Glomerular endothelial cell (primary cell): Measurements from ENCODE around the gene PTPN13. TPM values are rescaled to one million over a fixed set of nuclear protein-coding genes. Genes with fewer than 3 reads are reported as not detected.

Source experiments
- DNase-seq: peaks from one replicate; pipeline ENCODE4 v3.0.0-alpha.2; 2011; ENCODE audit warnings: low read depth, low spot score; ENCODE audit errors: extremely low read depth
- total RNA-seq: library from RNA; depleted of rRNA; stranded (reverse); fragments of >200 nt; gene quantifications from 2 replicates; pipeline ENCODE4 v1.2.3, GENCODE V29; 2015

The PTPN13 gene
- total RNA-seq, 1 donor from 2014 or later: 3.0 TPM

DNA sequence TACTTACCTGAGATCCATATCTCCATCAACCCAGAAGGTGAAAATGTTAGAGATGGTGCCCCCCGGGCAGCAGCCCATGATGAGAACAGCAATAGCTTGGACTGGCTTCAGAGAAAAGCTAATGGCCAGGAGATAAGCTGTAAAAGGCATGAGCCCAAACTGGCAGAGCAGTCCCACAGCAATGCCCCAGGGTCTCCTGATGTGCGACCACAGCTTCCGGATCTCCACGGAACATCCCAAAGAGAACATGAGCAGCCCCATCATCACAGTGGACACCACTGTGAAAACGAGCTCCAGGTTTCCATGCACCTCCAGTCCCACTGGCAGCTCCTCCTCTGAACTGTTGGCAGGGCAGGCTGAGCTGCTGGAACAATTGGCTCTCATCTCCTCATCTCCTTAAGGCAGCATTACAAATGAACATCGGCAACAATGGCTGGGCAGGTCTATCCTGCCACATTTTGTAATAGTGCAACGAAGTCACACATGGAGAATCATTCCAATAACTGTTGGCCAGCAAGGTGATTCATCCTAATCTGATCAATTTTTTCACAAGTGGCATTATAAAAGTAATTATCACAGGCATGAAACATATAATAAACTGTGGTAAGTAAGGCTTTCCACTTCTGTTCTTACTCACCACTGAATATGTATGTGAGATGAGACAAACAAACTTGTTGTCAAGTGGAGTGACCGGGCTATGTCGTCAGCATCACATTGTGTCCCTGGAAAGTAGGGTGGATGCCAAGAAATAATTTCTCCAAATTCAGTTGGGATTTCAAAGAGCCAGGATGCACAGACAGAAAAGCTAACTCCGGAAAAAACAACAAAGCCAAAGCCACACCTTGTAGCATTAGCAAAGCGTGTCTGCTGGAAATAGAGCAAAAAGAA, 254.9 kb downstream of the PTPN13 start, which contains the start of gene SLC10A6:
Gene SLC10A6 (minus strand): TSS at position 653 of the 888 bp plus-strand sequence. CDS start 269 bp downstream, at position 384.
- no peak for DNase-seq

GRCh38 chr4:86853209-86853608, 259.1 kb downstream of the PTPN13 start:
- no peak for DNase-seq

- no peak for DNase-seq
These were observed 261.5 kb downstream of the PTPN13 start for GRCh38 chr4:86855572-86855971.

DNA sequence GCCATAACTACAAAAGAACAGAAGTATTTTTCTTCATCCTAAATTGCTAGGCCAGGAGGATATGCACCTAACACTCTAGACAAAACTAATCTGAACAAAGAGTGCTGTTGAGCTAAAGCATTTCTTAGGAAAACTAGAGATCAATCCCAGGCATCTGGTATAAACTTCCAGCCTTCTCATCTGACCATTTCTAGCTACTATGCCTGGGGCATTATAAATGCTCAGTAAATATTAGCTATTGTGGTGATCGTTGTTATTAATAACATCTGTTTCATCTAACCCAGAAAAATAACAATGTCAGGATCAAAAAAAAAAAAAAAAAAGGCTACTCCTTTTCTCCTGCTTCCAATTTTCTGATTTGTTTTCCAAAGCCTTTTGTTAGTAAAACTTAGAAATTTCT, 262.8 kb downstream of the PTPN13 start:
- no peak for DNase-seq

- DNase-seq: no peak
These were observed 263.4 kb downstream of the PTPN13 start for GRCh38 chr4:86857341-86858052.

Other genes starting within 250 kb of the PTPN13 start
- gene MAPK10, start 234.3 kb upstream of the PTPN13 start, total RNA-seq: 0.06 and 0.10 TPM in 2 replicates